Neural cell (in vitro differentiated cells): Measurements from ENCODE around the gene FGD3. TPM values are rescaled to one million over a fixed set of nuclear protein-coding genes. Genes with fewer than 3 reads are reported as not detected.

Experiments
- H2AFZ ChIP-seq: fragments of 200-600, 300-800 bp; sonication (generic), shearing (Covaris generic); 2 replicates; pipeline ENCODE4 v1.6.0; 2014; ENCODE audit warnings: low read depth, mild to moderate bottlenecking, antibody characterized with exemption, low read length, moderate library complexity
- H3F3A ChIP-seq: fragments of 200-600 bp; shearing (Covaris generic); 2 replicates; pipeline ENCODE4 v1.6.1; 2016; ENCODE audit warnings: mild to moderate bottlenecking, moderate library complexity, mixed read lengths, antibody characterized with exemption, low read length; ENCODE audit not compliant: insufficient read depth, poor library complexity, severe bottlenecking
- H3K27ac ChIP-seq: fragments of 200-600, 300-800 bp; sonication (generic), shearing (Covaris generic); 2 replicates; pipeline ENCODE4 v1.5.1; 2014; ENCODE audit warnings: mild to moderate bottlenecking, low read length, moderate library complexity
- H3K27me3 ChIP-seq: fragments of 300-800, 200-600 bp; sonication (generic), shearing (Covaris generic); 2 replicates; pipeline ENCODE4 v1.6.0; 2014; ENCODE audit warnings: mild to moderate bottlenecking, low read depth, low read length, moderate library complexity; ENCODE audit not compliant: insufficient read depth
- H3K36me3 ChIP-seq: fragments of 300-800, 200-600 bp; sonication (generic), shearing (Covaris generic); 2 replicates; pipeline ENCODE4 v1.5.1; 2014; ENCODE audit warnings: mild to moderate bottlenecking, antibody characterized with exemption, low read length, moderate library complexity; ENCODE audit not compliant: insufficient read depth
- H3K4me2 ChIP-seq: fragments of 300-800, 200-600 bp; sonication (generic), shearing (Covaris generic); 2 replicates; pipeline ENCODE4 v1.6.0; 2014; ENCODE audit warnings: mild to moderate bottlenecking, low read length
- H3K4me3 ChIP-seq: fragments of 300-800, 200-600 bp; sonication (generic), shearing (Covaris generic); 2 replicates; pipeline ENCODE4 v1.5.1; 2014; ENCODE audit warnings: mild to moderate bottlenecking, low read length, moderate library complexity
- H3K79me2 ChIP-seq: fragments of 200-600 bp; shearing (Covaris generic); replicated peaks from 2 replicates; pipeline ENCODE4 v1.6.0; 2014; ENCODE audit warnings: mild to moderate bottlenecking, low read length, moderate library complexity; ENCODE audit not compliant: insufficient read depth
- H3K9ac ChIP-seq: fragments of 300-800, 200-600 bp; sonication (generic), shearing (Covaris generic); 2 replicates; pipeline ENCODE4 v1.6.1; 2016; ENCODE audit warnings: mild to moderate bottlenecking, low read length, mixed read lengths
- H3K9me2 ChIP-seq: fragments of 200-600 bp; shearing (Covaris generic); 2 replicates; pipeline ENCODE4 v1.6.1; 2016; ENCODE audit warnings: mild to moderate bottlenecking, low read length, mixed read lengths; ENCODE audit not compliant: insufficient read depth
- H3K9me3 ChIP-seq: fragments of 200-600, 300-800 bp; sonication (generic), shearing (Covaris generic); 2 replicates; pipeline ENCODE4 v1.6.1; 2016; ENCODE audit warnings: mild to moderate bottlenecking, mixed run types, low read length, moderate library complexity, mixed read lengths
- H4K20me1 ChIP-seq: fragments of 200-600 bp; shearing (Covaris generic); 2 replicates; pipeline ENCODE4 v1.6.1; 2016; ENCODE audit warnings: mild to moderate bottlenecking, mixed run types; ENCODE audit not compliant: insufficient read depth
- EP300 ChIP-seq: fragments of 450-650 bp; conservative IDR thresholded peaks from 2 replicates; pipeline ENCODE4 v1.6.1; 2014; ENCODE audit warnings: antibody characterized with exemption, mild to moderate bottlenecking, moderate library complexity; ENCODE audit not compliant: poor library complexity, severe bottlenecking
- EZH2 ChIP-seq: fragments of 200-600, 300-800 bp; shearing (Covaris generic), sonication (generic); IDR thresholded peaks from 2 replicates; pipeline ENCODE4 v1.6.1; 2014; ENCODE audit warnings: antibody characterized with exemption, low read length, borderline replicate concordance, mild to moderate bottlenecking; ENCODE audit not compliant: insufficient read depth, poor library complexity, severe bottlenecking
- MXI1 ChIP-seq: fragments of 450-650 bp; conservative IDR thresholded peaks from 2 replicates; pipeline ENCODE4 v1.6.1; 2014; ENCODE audit warnings: antibody characterized with exemption, mild to moderate bottlenecking; ENCODE audit not compliant: poor library complexity, severe bottlenecking
- POLR2AphosphoS5 ChIP-seq: IDR thresholded peaks from 2 replicates; pipeline ENCODE4 v1.6.1; 2012
- RAD21 ChIP-seq: fragments of 450-650 bp; conservative IDR thresholded peaks from 2 replicates; pipeline ENCODE4 v1.6.1; 2014; ENCODE audit warnings: antibody characterized with exemption, mild to moderate bottlenecking, moderate library complexity
- SMC3 ChIP-seq: fragments of 450-650 bp; conservative IDR thresholded peaks from 2 replicates; pipeline ENCODE4 v1.6.1; 2014; ENCODE audit warnings: antibody characterized with exemption, mild to moderate bottlenecking, moderate library complexity; ENCODE audit not compliant: poor library complexity
- TAF1 ChIP-seq: IDR thresholded peaks from 2 replicates; pipeline ENCODE4 v1.6.1; 2012; ENCODE audit warnings: low read depth
- polyA plus RNA-seq: library from polyadenylated mRNA; depleted of rRNA; stranded (reverse); fragments of >200 nt; gene quantifications from 2 replicates; pipeline ENCODE4 v1.2.3, GENCODE V29; 2014
- TF ChIP-seq, protein P1 (sequence below): fragments of 450-650 bp; IDR thresholded peaks from 2 replicates; pipeline ENCODE4 v1.5.1; 2014; ENCODE audit warnings: antibody characterized with exemption, mild to moderate bottlenecking, moderate library complexity; ENCODE audit not compliant: poor library complexity, severe bottlenecking
- TF ChIP-seq, protein P2 (sequence below): IDR thresholded peaks from 2 replicates; pipeline ENCODE4 v1.6.1; 2012; ENCODE audit warnings: borderline replicate concordance

Gene FGD3
- polyA plus RNA-seq, 1 donor from 2014 or later = 8.3 TPM

DNA sequence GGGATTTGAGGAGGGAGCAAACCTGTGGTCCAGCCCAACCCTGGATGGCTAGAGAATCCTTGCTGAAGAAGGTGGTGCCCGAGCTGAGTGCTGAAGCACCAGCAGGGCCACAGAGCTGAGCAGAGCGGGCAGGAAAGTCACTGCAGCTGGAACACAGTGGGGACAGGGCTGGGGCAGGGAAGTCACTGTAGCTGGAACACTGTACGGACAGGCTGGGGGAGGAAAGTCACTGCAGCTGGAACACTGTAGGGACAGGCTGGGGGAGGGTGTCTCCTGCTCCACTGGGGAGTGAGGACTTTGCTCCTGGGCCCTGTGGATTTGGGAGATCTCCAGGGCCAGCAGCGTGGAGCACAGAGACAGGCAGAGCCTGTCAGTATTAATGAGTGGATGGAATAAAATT lies 102.2 kb downstream of the FGD3 start:
- Histone ChIP-seq H3F3A (no peaks in the 10 kb centered on the region), H3K4me2 (no peak overlapping the region), H3K4me3 (no peak overlapping the region), H3K9ac (no peak overlapping the region), H3K9me3 (no peaks in the 10 kb centered on the region), H3K27me3 (no peaks in the 10 kb centered on the region), H3K9me2 (no peaks in the 10 kb centered on the region), H3K79me2 (no peaks in the 10 kb centered on the region), H4K20me1 (no peaks in the 10 kb centered on the region), H2AFZ (no peak overlapping the region), H3K27ac (no peak overlapping the region), H3K36me3 (no peaks in the 10 kb centered on the region)
- no peak for TF ChIP-seq TAF1
- no peak for TF ChIP-seq MXI1
- TF ChIP-seq SMC3 = no peak
- no peak for TF ChIP-seq POLR2AphosphoS5
- TF ChIP-seq, protein P1, sequence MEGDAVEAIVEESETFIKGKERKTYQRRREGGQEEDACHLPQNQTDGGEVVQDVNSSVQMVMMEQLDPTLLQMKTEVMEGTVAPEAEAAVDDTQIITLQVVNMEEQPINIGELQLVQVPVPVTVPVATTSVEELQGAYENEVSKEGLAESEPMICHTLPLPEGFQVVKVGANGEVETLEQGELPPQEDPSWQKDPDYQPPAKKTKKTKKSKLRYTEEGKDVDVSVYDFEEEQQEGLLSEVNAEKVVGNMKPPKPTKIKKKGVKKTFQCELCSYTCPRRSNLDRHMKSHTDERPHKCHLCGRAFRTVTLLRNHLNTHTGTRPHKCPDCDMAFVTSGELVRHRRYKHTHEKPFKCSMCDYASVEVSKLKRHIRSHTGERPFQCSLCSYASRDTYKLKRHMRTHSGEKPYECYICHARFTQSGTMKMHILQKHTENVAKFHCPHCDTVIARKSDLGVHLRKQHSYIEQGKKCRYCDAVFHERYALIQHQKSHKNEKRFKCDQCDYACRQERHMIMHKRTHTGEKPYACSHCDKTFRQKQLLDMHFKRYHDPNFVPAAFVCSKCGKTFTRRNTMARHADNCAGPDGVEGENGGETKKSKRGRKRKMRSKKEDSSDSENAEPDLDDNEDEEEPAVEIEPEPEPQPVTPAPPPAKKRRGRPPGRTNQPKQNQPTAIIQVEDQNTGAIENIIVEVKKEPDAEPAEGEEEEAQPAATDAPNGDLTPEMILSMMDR = no peak
- TF ChIP-seq, protein P2, sequence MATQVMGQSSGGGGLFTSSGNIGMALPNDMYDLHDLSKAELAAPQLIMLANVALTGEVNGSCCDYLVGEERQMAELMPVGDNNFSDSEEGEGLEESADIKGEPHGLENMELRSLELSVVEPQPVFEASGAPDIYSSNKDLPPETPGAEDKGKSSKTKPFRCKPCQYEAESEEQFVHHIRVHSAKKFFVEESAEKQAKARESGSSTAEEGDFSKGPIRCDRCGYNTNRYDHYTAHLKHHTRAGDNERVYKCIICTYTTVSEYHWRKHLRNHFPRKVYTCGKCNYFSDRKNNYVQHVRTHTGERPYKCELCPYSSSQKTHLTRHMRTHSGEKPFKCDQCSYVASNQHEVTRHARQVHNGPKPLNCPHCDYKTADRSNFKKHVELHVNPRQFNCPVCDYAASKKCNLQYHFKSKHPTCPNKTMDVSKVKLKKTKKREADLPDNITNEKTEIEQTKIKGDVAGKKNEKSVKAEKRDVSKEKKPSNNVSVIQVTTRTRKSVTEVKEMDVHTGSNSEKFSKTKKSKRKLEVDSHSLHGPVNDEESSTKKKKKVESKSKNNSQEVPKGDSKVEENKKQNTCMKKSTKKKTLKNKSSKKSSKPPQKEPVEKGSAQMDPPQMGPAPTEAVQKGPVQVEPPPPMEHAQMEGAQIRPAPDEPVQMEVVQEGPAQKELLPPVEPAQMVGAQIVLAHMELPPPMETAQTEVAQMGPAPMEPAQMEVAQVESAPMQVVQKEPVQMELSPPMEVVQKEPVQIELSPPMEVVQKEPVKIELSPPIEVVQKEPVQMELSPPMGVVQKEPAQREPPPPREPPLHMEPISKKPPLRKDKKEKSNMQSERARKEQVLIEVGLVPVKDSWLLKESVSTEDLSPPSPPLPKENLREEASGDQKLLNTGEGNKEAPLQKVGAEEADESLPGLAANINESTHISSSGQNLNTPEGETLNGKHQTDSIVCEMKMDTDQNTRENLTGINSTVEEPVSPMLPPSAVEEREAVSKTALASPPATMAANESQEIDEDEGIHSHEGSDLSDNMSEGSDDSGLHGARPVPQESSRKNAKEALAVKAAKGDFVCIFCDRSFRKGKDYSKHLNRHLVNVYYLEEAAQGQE = no peak
- TF ChIP-seq EZH2 = no peak
- no peak for TF ChIP-seq RAD21
- no peak for TF ChIP-seq EP300

DNA sequence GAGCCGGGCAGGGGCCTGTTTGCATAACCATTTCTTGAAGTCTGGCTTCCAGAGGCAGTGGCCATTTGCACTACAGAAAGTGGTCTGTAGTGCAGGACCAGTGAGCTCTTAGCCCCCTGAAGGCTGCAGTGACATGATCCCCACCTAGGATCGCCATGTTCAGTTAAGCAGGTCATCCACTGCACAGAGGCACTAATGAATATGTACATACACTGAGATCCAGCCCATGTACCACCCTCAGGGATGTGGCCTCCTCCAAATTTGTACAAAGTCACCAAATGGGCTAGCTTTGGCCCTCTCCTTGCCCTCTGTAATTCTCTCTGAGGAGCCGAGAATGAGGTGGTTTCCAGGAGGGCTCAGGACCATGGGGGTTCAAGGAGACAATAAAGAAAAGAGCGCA lies 102.9 kb downstream of the FGD3 start:
- no peaks in the 10 kb centered on the region for H3K27me3 ChIP-seq
- H3F3A ChIP-seq = no peaks in the 10 kb centered on the region
- H3K9me3 ChIP-seq = no peaks in the 10 kb centered on the region
- H3K4me3 ChIP-seq = no peak overlapping the region
- TF ChIP-seq, protein P1 = no peak
- TF ChIP-seq RAD21 = no peak
- TF ChIP-seq TAF1 = no peak
- TF ChIP-seq MXI1 = no peak
- TF ChIP-seq EZH2 = no peak
- no peak for TF ChIP-seq SMC3
- TF ChIP-seq, protein P2 = no peak
- TF ChIP-seq EP300 = no peak
- no peak for TF ChIP-seq POLR2AphosphoS5
- no peaks in the 10 kb centered on the region for H3K79me2 ChIP-seq
- H3K4me2 ChIP-seq = no peak overlapping the region
- no peak overlapping the region for H2AFZ ChIP-seq
- H4K20me1 ChIP-seq = no peaks in the 10 kb centered on the region
- no peak overlapping the region for H3K9ac ChIP-seq
- no peaks in the 10 kb centered on the region for H3K36me3 ChIP-seq
- no peaks in the 10 kb centered on the region for H3K9me2 ChIP-seq
- H3K27ac ChIP-seq = no peak overlapping the region
